Neuronal stem cell (in vitro differentiated cells): Measurements from ENCODE around the gene SUMF2.

Source experiments
- DNase-seq: peaks from one replicate; pipeline ENCODE4 v3.0.0-alpha.2; 2013; ENCODE audit warnings: low spot score
- H2AFZ ChIP-seq: one replicate; pipeline ENCODE4 v1.6.1; 2013; ENCODE audit warnings: mild to moderate bottlenecking, low read length, inconsistent platforms
- H2AK5ac ChIP-seq: 2 replicates; pipeline ENCODE4 v1.6.1; 2013; ENCODE audit warnings: low read depth, mild to moderate bottlenecking, inconsistent platforms, low read length, moderate library complexity, mixed read lengths
- H2BK120ac ChIP-seq: 2 replicates; pipeline ENCODE4 v1.6.1; 2013; ENCODE audit warnings: low read depth, mild to moderate bottlenecking, inconsistent platforms, low read length, moderate library complexity, mixed read lengths
- H2BK12ac ChIP-seq: one replicate; pipeline ENCODE4 v1.6.1; 2013; ENCODE audit warnings: low read length, inconsistent platforms
- H2BK15ac ChIP-seq: 2 replicates; pipeline ENCODE4 v1.6.1; 2013; ENCODE audit warnings: mild to moderate bottlenecking, low read length, inconsistent platforms, mixed read lengths
- H2BK5ac ChIP-seq: one replicate; pipeline ENCODE4 v1.6.1; 2013; ENCODE audit warnings: inconsistent platforms, mild to moderate bottlenecking, low read length, moderate library complexity
- H3K14ac ChIP-seq: one replicate; pipeline ENCODE4 v1.6.1; 2013; ENCODE audit warnings: low read length, inconsistent platforms
- H3K18ac ChIP-seq: 2 replicates; pipeline ENCODE4 v1.6.1; 2013; ENCODE audit warnings: low read length, inconsistent platforms
- H3K23ac ChIP-seq: 2 replicates; pipeline ENCODE4 v1.6.1; 2013; ENCODE audit warnings: low read depth, mild to moderate bottlenecking, mixed read lengths, low read length, inconsistent platforms; ENCODE audit not compliant: poor library complexity
- H3K27ac ChIP-seq: replicated peaks from 3 replicates; pipeline ENCODE4 v1.5.1; 2013; ENCODE audit warnings: low read length, inconsistent platforms
- H3K27me3 ChIP-seq, 3 experiments: 2 replicates each; pipeline ENCODE4 v1.6.1; 2013; ENCODE audit warnings: low read length in 3 of 3, mild to moderate bottlenecking in 2 of 3, inconsistent platforms in 1 of 3, low read depth in 1 of 3, mixed read lengths in 1 of 3, moderate library complexity in 1 of 3; ENCODE audit not compliant: control insufficient read depth in 3 of 3, insufficient read depth in 3 of 3
- H3K36me3 ChIP-seq, 2 donors: replicated peaks in 1 of 2; 2 replicates each; pipeline ENCODE4 v1.6.1; 2013; ENCODE audit warnings: low read length in 2 of 2; ENCODE audit not compliant: control insufficient read depth in 2 of 2, insufficient read depth in 2 of 2
- H3K4ac ChIP-seq: 2 replicates; pipeline ENCODE4 v1.6.1; 2013; ENCODE audit warnings: inconsistent platforms, mild to moderate bottlenecking, low read length, moderate library complexity
- H3K4me1 ChIP-seq, 2 donors: 1 replicate in 1 of 2; 2 replicates in 1 of 2; pipeline ENCODE4 v1.6.1; 2013; ENCODE audit warnings: low read length in 2 of 2, low read depth in 1 of 2; ENCODE audit not compliant: control insufficient read depth in 2 of 2, insufficient read depth in 1 of 2
- H3K4me2 ChIP-seq: one replicate; pipeline ENCODE4 v1.6.1; 2013; ENCODE audit warnings: mild to moderate bottlenecking, low read length, inconsistent platforms; ENCODE audit not compliant: insufficient read depth, poor library complexity, severe bottlenecking
- H3K4me3 ChIP-seq, 2 donors: 2 replicates each; pipeline ENCODE4 v1.5.1; 2013; ENCODE audit warnings: low read length in 2 of 2, mild to moderate bottlenecking in 2 of 2, inconsistent platforms in 1 of 2, moderate library complexity in 1 of 2
- H3K79me1 ChIP-seq: one replicate; pipeline ENCODE4 v1.6.1; 2013; ENCODE audit warnings: low read depth, mild to moderate bottlenecking, inconsistent platforms, low read length, moderate library complexity
- H3K9ac ChIP-seq: one replicate; pipeline ENCODE4 v1.6.1; 2013; ENCODE audit warnings: mild to moderate bottlenecking, low read depth, low read length, inconsistent platforms; ENCODE audit not compliant: poor library complexity
- H3K9me3 ChIP-seq, 2 donors: replicated peaks in 1 of 2; 2 replicates each; pipeline versions ENCODE3 to v1.6.1; 2013; ENCODE audit warnings: low read length in 2 of 2, mild to moderate bottlenecking in 2 of 2, inconsistent platforms in 1 of 2, low read depth in 1 of 2, mixed read lengths in 1 of 2, moderate library complexity in 1 of 2; ENCODE audit not compliant: control insufficient read depth in 2 of 2, insufficient read depth in 1 of 2
- H4K8ac ChIP-seq: one replicate; pipeline ENCODE4 v1.6.1; 2013; ENCODE audit warnings: low read depth, mild to moderate bottlenecking, inconsistent platforms, low read length, moderate library complexity
- H4K91ac ChIP-seq: one replicate; pipeline ENCODE4 v1.6.1; 2013; ENCODE audit warnings: low read length, low read depth, mild to moderate bottlenecking, inconsistent platforms; ENCODE audit not compliant: poor library complexity
- WGBS, 2 donors: extraction: QIAGEN DNeasy Blood & Tissue Kit; methylation state at CpG; one replicate each; pipeline ENCODE4 v1.1.7; 2013; ENCODE audit warnings: missing lambda C conversion rate in 2 of 2, mixed read lengths in 1 of 2; ENCODE audit not compliant: insufficient read length in 2 of 2, insufficient replicate concordance in 1 of 2; ENCODE audit errors: extremely low coverage in 2 of 2; 5-methylcytosine and 5-hydroxymethylcytosine counted together

Gene SUMF2

GRCh38 chr7:56081626-56082340 is 17.7 kb downstream of the SUMF2 start:
- no peak overlapping the region for H3K4me3 ChIP-seq
- DNase-seq = no peak
- no peak overlapping the region for H3K27ac ChIP-seq
- H2BK5ac ChIP-seq = no peak overlapping the region
- no peak overlapping the region for H2AFZ ChIP-seq
- no peak overlapping the region for H3K4me2 ChIP-seq
- peak overlapping the region; percentile 65 for H3K23ac ChIP-seq
- H3K9me3 ChIP-seq = no peaks in the 10 kb centered on the region
- H3K27me3 ChIP-seq = no peaks in the 10 kb centered on the region
- H2BK12ac ChIP-seq = no peak overlapping the region
- peaks cover 2% of the 10 kb centered on the region for H3K79me1 ChIP-seq
- no peak overlapping the region for H3K14ac ChIP-seq
- peaks cover 21 to 28% of the 10 kb centered on the region in 2 donors for H3K36me3 ChIP-seq
- no peak overlapping the region for H4K8ac ChIP-seq
- no CpG with 5 or more reads among the region's 29 CpGs for WGBS, 2 donors
- H2AK5ac ChIP-seq = no peak overlapping the region
- no peak overlapping the region for H3K4ac ChIP-seq
- H2BK15ac ChIP-seq = no peak overlapping the region
- H4K91ac ChIP-seq = no peak overlapping the region
- H3K4me1 ChIP-seq = no peaks in the 10 kb centered on the region
- no peak overlapping the region for H3K18ac ChIP-seq
- no peak overlapping the region for H3K9ac ChIP-seq
- no peak overlapping the region for H2BK120ac ChIP-seq

- no peak overlapping the region for H3K4ac ChIP-seq
- H2BK5ac ChIP-seq = peak overlapping the region; percentile 29
- no peak overlapping the region for H4K8ac ChIP-seq
- H2AFZ ChIP-seq = no peak overlapping the region
- H3K14ac ChIP-seq = no peak overlapping the region
- H3K4me3 ChIP-seq = no peak overlapping the region
- H4K91ac ChIP-seq = no peak overlapping the region
- H3K27me3 ChIP-seq = no peaks in the 10 kb centered on the region
- H3K4me1 ChIP-seq = no peaks in the 10 kb centered on the region
- H3K79me1 ChIP-seq = no peaks in the 10 kb centered on the region
- no CpG with 5 or more reads among the region's 13 CpGs for WGBS, 2 donors
- no peaks in the 10 kb centered on the region for H3K9me3 ChIP-seq
- no peak overlapping the region for H3K4me2 ChIP-seq
- H3K23ac ChIP-seq = peak overlapping the region; percentile 73
- no peak overlapping the region for H3K18ac ChIP-seq
- H3K9ac ChIP-seq = no peak overlapping the region
- no peak for DNase-seq
- H2BK15ac ChIP-seq = no peak overlapping the region
- no peak overlapping the region for H2BK12ac ChIP-seq
- H2BK120ac ChIP-seq = no peak overlapping the region
- no peak overlapping the region for H2AK5ac ChIP-seq
- H3K36me3 ChIP-seq = peaks cover 20 to 24% of the 10 kb centered on the region in 2 donors
- H3K27ac ChIP-seq = no peak overlapping the region
These were observed 19.2 kb downstream of the SUMF2 start for GRCh38 chr7:56083150-56083785.

- Histone ChIP-seq H3K23ac (no peak overlapping the region), H3K36me3 (peaks cover 7 to 10% of the 10 kb centered on the region in 2 donors)
- WGBS, 2 donors = no CpG with 5 or more reads among the region's 7 CpGs
These were observed 22.7 kb downstream of the SUMF2 start for GRCh38 chr7:56086761-56087160.

GRCh38 chr7:56087445-56087844 is 23.4 kb downstream of the SUMF2 start:
- WGBS, 2 donors = no CpG with 5 or more reads among the region's 16 CpGs
- Histone ChIP-seq H4K8ac (no peak overlapping the region), H3K36me3 (peaks cover 4 to 10% of the 10 kb centered on the region in 2 donors), H2BK12ac (no peak overlapping the region), H3K23ac (no peak overlapping the region), H3K4me3 (peak overlapping the region in 1 of 2 donors; percentile 63), H2AFZ (no peak overlapping the region), H3K27ac (no peak overlapping the region), H4K91ac (no peak overlapping the region), H3K14ac (peak overlapping the region; percentile 17), H3K4ac (peak overlapping the region; percentile 37), H3K4me1 (no peaks in the 10 kb centered on the region), H3K79me1 (no peaks in the 10 kb centered on the region), H2BK15ac (no peak overlapping the region), H3K18ac (peak overlapping the region; percentile 4), H2BK5ac (no peak overlapping the region), H3K9ac (no peak overlapping the region), H3K4me2 (no peak overlapping the region), H2BK120ac (no peak overlapping the region), H3K27me3 (no peaks in the 10 kb centered on the region), H2AK5ac (peak overlapping the region; percentile 46), H3K9me3 (no peaks in the 10 kb centered on the region)
- no peak for DNase-seq

More at GRCh38 chr7:56086761-56087160, 22.7 kb downstream of the SUMF2 start:
- Histone ChIP-seq H3K4me1 (no peaks in the 10 kb centered on the region), H2BK12ac (no peak overlapping the region), H2BK5ac (no peak overlapping the region), H3K14ac (no peak overlapping the region), H3K4me3 (no peak overlapping the region), H3K4ac (no peak overlapping the region), H3K9ac (no peak overlapping the region), H4K8ac (no peak overlapping the region), H3K27me3 (no peaks in the 10 kb centered on the region), H2BK15ac (no peak overlapping the region), H3K18ac (no peak overlapping the region), H2AFZ (no peak overlapping the region), H3K79me1 (no peaks in the 10 kb centered on the region), H2BK120ac (no peak overlapping the region), H3K27ac (no peak overlapping the region), H3K9me3 (no peaks in the 10 kb centered on the region), H3K4me2 (no peak overlapping the region), H4K91ac (no peak overlapping the region), H2AK5ac (no peak overlapping the region)
- DNase-seq = no peak
